Epithelial cell of esophagus (primary cell): ENCODE data around the gene SLC39A10.
A peak's percentile ranks its signal among the peaks of the same experiment; 100 is the strongest.

Experiments
- DNase-seq: peaks from one replicate; pipeline ENCODE4 v3.0.0; 2010; ENCODE audit warnings: low read depth
- H3K4me3 ChIP-seq: 2 replicates; pipeline ENCODE4 v1.5.1; 2011; ENCODE audit warnings: mild to moderate bottlenecking, low read length, control low read depth
- TF ChIP-seq, protein P1 (sequence below): IDR thresholded peaks from 2 replicates; pipeline ENCODE4 v1.5.1; 2011; ENCODE audit warnings: low read depth, mild to moderate bottlenecking, low read length, control low read depth, inconsistent platforms; ENCODE audit not compliant: insufficient read depth; ENCODE audit errors: missing control alignments

SLC39A10 gene

GRCh38 chr2:195620501-195620900, 36.5 kb upstream of the SLC39A10 start:
- H3K4me3 ChIP-seq, result no peak overlapping the region
- DNase-seq, result no peak
- TF ChIP-seq, protein P1, sequence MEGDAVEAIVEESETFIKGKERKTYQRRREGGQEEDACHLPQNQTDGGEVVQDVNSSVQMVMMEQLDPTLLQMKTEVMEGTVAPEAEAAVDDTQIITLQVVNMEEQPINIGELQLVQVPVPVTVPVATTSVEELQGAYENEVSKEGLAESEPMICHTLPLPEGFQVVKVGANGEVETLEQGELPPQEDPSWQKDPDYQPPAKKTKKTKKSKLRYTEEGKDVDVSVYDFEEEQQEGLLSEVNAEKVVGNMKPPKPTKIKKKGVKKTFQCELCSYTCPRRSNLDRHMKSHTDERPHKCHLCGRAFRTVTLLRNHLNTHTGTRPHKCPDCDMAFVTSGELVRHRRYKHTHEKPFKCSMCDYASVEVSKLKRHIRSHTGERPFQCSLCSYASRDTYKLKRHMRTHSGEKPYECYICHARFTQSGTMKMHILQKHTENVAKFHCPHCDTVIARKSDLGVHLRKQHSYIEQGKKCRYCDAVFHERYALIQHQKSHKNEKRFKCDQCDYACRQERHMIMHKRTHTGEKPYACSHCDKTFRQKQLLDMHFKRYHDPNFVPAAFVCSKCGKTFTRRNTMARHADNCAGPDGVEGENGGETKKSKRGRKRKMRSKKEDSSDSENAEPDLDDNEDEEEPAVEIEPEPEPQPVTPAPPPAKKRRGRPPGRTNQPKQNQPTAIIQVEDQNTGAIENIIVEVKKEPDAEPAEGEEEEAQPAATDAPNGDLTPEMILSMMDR, result no peak

DNA sequence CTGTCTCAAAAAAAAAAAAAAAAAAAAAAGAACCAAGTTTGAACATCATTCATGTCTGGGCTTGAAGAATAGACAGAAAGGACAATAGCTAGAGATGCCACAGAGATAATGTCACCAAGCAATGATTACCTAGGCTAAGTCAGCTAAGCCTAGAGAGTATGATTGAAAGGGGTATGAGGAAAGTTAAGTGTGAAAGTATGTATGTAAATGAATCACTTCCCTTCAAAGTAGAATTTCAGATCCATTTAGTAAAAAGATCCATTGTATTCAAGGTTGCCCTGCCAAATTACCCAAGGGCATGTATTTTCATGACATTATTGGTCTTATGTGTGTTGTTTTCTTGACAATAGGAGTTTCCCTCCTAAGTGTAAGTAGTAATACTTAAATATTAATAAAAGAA, 34.1 kb upstream of the SLC39A10 start:
- no peak overlapping the region for H3K4me3 ChIP-seq
- TF ChIP-seq, protein P1, result no peak
- peak; percentile 96 for DNase-seq

DNA sequence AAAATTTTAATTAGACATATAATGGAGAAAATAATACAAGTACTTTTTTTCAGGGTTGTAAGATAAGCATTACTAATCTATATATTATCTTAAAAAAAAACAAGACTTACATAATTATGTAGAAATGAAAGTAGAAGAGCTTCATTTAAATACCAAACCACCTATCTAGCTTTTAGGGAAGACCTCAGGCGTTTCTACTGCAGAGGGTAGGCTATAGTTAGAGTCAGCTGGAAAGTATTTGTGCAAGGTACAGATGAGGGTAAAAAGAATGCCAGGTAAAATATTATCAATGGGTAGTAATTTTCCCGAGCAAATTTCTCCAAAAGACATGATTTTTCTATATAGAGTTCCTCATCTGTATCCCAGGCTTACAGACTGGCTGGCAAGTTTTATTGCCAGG, 30.5 kb upstream of the SLC39A10 start:
- H3K4me3 ChIP-seq, result no peak overlapping the region
- no peak for DNase-seq
- TF ChIP-seq, protein P1, result no peak

- no peak overlapping the region for H3K4me3 ChIP-seq
- TF ChIP-seq, protein P1, result no peak
- no peak for DNase-seq
Observed at GRCh38 chr2:195628666-195629065, 28.4 kb upstream of the SLC39A10 start.

GRCh38 chr2:195632856-195633572, 24.0 kb upstream of the SLC39A10 start:
- DNase-seq, result no peak
- TF ChIP-seq, protein P1, result no peak
- no peak overlapping the region for H3K4me3 ChIP-seq

GRCh38 chr2:195633573-195633870, 23.5 kb upstream of the SLC39A10 start:
- no peak overlapping the region for H3K4me3 ChIP-seq
- no peak for DNase-seq
- TF ChIP-seq, protein P1, result no peak

GRCh38 chr2:195633974-195634373, 23.1 kb upstream of the SLC39A10 start:
- no peak for DNase-seq

More at GRCh38 chr2:195633974-195634373, 23.1 kb upstream of the SLC39A10 start:
- TF ChIP-seq, protein P1, result no peak
- no peak overlapping the region for H3K4me3 ChIP-seq
